Loucy (cell line): Measurements from ENCODE around the gene TPR.
A peak's percentile ranks its signal among the peaks of the same experiment; 100 is the strongest.

Experiments
- H2AFZ ChIP-seq: fragments of 200-600 bp; sonication (generic); 2 replicates; pipeline ENCODE4 v1.6.0; 2016; ENCODE audit warnings: antibody characterized with exemption, mild to moderate bottlenecking, low read length, moderate library complexity
- H3F3A ChIP-seq: fragments of 200-600 bp; 2 replicates; pipeline ENCODE4 v1.6.0; 2016; ENCODE audit warnings: antibody characterized with exemption, low read depth, mild to moderate bottlenecking
- H3K27me3 ChIP-seq: fragments of 200-600 bp; sonication (generic); 2 replicates; pipeline ENCODE4 v1.6.1; 2014; ENCODE audit warnings: low read length, mild to moderate bottlenecking; ENCODE audit not compliant: insufficient read depth, poor library complexity, severe bottlenecking
- H3K36me3 ChIP-seq: fragments of 200-600 bp; sonication (generic); 2 replicates; pipeline ENCODE4 v1.6.1; 2016; ENCODE audit warnings: low read length; ENCODE audit not compliant: insufficient read depth
- H3K4me1 ChIP-seq: fragments of 200-600 bp; sonication (generic); 2 replicates; pipeline ENCODE4 v1.5.1; 2014; ENCODE audit warnings: low read length, mild to moderate bottlenecking; ENCODE audit not compliant: insufficient read depth, poor library complexity, severe bottlenecking
- H3K4me2 ChIP-seq: fragments of 200-600 bp; sonication (generic); 2 replicates; pipeline ENCODE4 v1.6.0; 2014; ENCODE audit warnings: antibody characterized with exemption, low read length, low read depth, mild to moderate bottlenecking; ENCODE audit not compliant: poor library complexity, severe bottlenecking
- H3K4me3 ChIP-seq: fragments of 200-600 bp; sonication (generic); 2 replicates; pipeline ENCODE4 v1.5.1; 2014; ENCODE audit warnings: low read length, mild to moderate bottlenecking, mixed read lengths; ENCODE audit not compliant: poor library complexity, severe bottlenecking
- H3K79me2 ChIP-seq: fragments of 200-600 bp; sonication (generic); 2 replicates; pipeline ENCODE4 v1.6.1; 2014; ENCODE audit warnings: low read length; ENCODE audit not compliant: insufficient read depth
- H3K9ac ChIP-seq: fragments of 200-600 bp; sonication (generic); 2 replicates; pipeline ENCODE4 v1.6.0; 2014; ENCODE audit warnings: mild to moderate bottlenecking, low read depth, low read length, moderate library complexity; ENCODE audit not compliant: poor library complexity, severe bottlenecking
- H3K9me2 ChIP-seq: fragments of 200-600 bp; sonication (generic); replicated peaks from 2 replicates; pipeline ENCODE4 v1.6.1; 2016; ENCODE audit warnings: low read depth, low read length, mixed read lengths
- H3K9me3 ChIP-seq: fragments of 200-600 bp; sonication (generic); 2 replicates; pipeline ENCODE4 v1.6.1; 2014; ENCODE audit warnings: mild to moderate bottlenecking, antibody characterized with exemption, low read length, low read depth; ENCODE audit not compliant: insufficient read depth
- H4K20me1 ChIP-seq: fragments of 200-600 bp; sonication (generic); 2 replicates; pipeline ENCODE4 v1.6.0; 2014; ENCODE audit warnings: antibody characterized with exemption, low read length, mild to moderate bottlenecking; ENCODE audit not compliant: insufficient read depth, poor library complexity, severe bottlenecking
- EZH2phosphoT487 ChIP-seq: fragments of 200-600 bp; IDR thresholded peaks from 2 replicates; pipeline ENCODE4 v1.6.1; 2018; ENCODE audit warnings: antibody characterized with exemption, mild to moderate bottlenecking, moderate library complexity, borderline replicate concordance
- TF ChIP-seq, protein P1 (sequence below): fragments of 200-600 bp; sonication (generic); conservative IDR thresholded peaks from 2 replicates; pipeline ENCODE4 v1.5.1; 2014; ENCODE audit warnings: mild to moderate bottlenecking, antibody characterized with exemption, low read length

TPR gene

DNA sequence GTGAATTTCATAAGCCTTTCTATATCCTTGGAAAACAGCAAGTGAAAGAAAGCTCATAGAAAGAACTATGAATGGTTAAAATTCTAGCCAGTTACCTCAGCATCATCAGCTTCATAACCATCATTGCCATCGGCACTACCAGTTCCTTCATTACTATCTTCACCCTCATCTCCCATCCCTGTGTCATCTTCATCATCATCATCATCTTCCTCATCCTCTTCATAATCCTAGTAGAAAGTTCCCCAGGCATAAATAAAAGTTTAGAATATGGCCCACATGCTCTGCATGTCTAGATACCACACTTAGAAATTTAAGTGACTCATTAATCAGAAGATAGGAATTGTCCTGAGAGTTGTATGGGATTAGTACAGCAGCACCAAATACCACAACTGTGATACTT lies 49.0 kb downstream of the TPR start:
- Histone ChIP-seq H3K9me3 (no peaks in the 10 kb centered on the region), H3K79me2 (no peaks in the 10 kb centered on the region), H2AFZ (no peak overlapping the region), H3K4me1 (peaks cover 8% of the 10 kb centered on the region), H3K36me3 (peaks cover 83% of the 10 kb centered on the region), H4K20me1 (no peaks in the 10 kb centered on the region), H3K9me2 (no peaks in the 10 kb centered on the region), H3F3A (0 out of 2 replicates have a peak, but pooled peaks cover 2% of the 10 kb centered on the region), H3K27me3 (no peaks in the 10 kb centered on the region), H3K9ac (no peak overlapping the region), H3K4me2 (no peak overlapping the region), H3K4me3 (no peak overlapping the region)
- TF ChIP-seq, protein P1, sequence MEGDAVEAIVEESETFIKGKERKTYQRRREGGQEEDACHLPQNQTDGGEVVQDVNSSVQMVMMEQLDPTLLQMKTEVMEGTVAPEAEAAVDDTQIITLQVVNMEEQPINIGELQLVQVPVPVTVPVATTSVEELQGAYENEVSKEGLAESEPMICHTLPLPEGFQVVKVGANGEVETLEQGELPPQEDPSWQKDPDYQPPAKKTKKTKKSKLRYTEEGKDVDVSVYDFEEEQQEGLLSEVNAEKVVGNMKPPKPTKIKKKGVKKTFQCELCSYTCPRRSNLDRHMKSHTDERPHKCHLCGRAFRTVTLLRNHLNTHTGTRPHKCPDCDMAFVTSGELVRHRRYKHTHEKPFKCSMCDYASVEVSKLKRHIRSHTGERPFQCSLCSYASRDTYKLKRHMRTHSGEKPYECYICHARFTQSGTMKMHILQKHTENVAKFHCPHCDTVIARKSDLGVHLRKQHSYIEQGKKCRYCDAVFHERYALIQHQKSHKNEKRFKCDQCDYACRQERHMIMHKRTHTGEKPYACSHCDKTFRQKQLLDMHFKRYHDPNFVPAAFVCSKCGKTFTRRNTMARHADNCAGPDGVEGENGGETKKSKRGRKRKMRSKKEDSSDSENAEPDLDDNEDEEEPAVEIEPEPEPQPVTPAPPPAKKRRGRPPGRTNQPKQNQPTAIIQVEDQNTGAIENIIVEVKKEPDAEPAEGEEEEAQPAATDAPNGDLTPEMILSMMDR, result no peak

DNA sequence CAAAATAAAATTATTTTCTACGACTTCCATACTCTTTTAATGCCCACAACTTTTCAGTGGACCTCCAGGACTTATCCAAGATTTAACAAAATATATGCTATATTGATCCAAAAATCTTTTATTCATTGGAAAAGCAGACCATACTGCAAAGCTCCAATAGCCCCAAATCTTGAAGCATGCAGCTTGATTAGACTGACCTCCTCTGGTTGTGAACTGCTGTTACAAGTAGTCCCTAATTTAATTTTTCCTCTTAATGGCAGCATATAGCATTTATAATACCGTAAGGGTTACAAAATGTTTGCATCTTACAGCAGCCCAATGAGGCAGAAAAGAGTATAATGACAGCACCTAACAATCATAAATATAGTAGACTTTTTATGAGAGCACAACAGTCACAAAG lies 49.8 kb downstream of the TPR start:
- Histone ChIP-seq H3K9me3 (no peaks in the 10 kb centered on the region), H3F3A (0 out of 2 replicates have a peak, but pooled peaks cover 2% of the 10 kb centered on the region), H3K9ac (no peak overlapping the region), H3K4me3 (no peak overlapping the region), H3K9me2 (no peaks in the 10 kb centered on the region), H3K27me3 (no peaks in the 10 kb centered on the region), H3K4me1 (peaks cover 11% of the 10 kb centered on the region), H3K36me3 (peaks cover 83% of the 10 kb centered on the region), H2AFZ (no peak overlapping the region), H3K4me2 (no peak overlapping the region), H3K79me2 (no peaks in the 10 kb centered on the region), H4K20me1 (no peaks in the 10 kb centered on the region)
- TF ChIP-seq EZH2phosphoT487, result no peak
- TF ChIP-seq, protein P1, result peak; percentile 55

DNA sequence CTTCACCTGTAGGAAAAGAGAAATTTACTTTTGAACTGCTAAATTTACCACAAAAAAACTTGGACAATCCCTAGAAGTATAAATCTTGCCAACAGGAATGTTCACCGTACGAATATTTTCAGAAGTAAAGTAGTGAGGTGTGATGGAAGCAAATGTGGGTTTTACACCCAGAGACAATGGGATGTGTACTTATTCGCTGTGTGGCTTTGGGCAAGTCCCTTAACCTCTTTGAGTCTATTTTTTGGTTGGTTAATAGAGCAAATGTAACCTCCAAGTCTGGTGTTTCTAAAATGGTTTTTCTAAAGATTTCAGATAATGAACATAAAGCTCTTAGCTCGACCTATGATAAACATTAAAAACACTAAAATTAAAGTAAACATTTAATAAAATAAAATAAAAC lies 51.2 kb downstream of the TPR start:
- H3K4me3 ChIP-seq, result no peak overlapping the region
- H4K20me1 ChIP-seq, result no peaks in the 10 kb centered on the region
- no peaks in the 10 kb centered on the region for H3K9me2 ChIP-seq
- no peak for TF ChIP-seq EZH2phosphoT487
- TF ChIP-seq, protein P1, result no peak
- H3K27me3 ChIP-seq, result no peaks in the 10 kb centered on the region
- H3K79me2 ChIP-seq, result no peaks in the 10 kb centered on the region
- H2AFZ ChIP-seq, result no peak overlapping the region
- peaks cover 84% of the 10 kb centered on the region for H3K36me3 ChIP-seq
- no peaks in the 10 kb centered on the region for H3K9me3 ChIP-seq
- H3K9ac ChIP-seq, result no peak overlapping the region
- peaks cover 11% of the 10 kb centered on the region for H3K4me1 ChIP-seq
- no peak overlapping the region for H3K4me2 ChIP-seq
- 0 out of 2 replicates have a peak, but pooled peaks cover 2% of the 10 kb centered on the region for H3F3A ChIP-seq
